ENCODE results near the gene CERS5. TPM values are rescaled to one million over a fixed set of nuclear protein-coding genes. Genes with fewer than 3 reads are reported as not detected.

CERS5 gene
- total RNA-seq, 1 donor from 2014 or later = 48.0 TPM

DNA sequence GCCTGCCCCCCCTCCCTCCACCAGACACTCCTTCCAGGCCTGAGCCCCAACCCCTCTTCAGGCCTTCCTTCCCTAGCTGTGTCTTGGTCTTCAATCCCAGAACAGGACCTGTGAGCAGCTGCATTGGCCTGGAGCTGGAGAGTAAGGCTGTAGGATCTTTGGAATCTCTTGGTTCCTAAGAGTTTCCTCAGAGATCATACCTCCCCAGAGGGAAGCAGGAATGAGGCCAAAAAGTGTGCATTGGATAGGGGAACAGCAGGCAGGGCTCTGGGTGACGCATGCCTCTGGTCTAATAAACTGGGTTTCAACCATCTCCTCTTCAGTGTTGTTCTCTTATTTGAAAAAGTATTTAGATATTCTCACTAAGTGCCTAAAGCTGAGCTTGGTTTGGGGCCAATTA lies 83.9 kb downstream of the CERS5 start:
- no peaks in the 10 kb centered on the region for H3K9me3 ChIP-seq (ENCODE audit: low read depth)
- peaks cover 38% of the 10 kb centered on the region for H3K79me2 ChIP-seq (ENCODE audit: low read depth)
- no peak overlapping the region for H3K9ac ChIP-seq
- no peak overlapping the region for H3K27ac ChIP-seq
- H3K27me3 ChIP-seq = peaks cover 15% of the 10 kb centered on the region
- peaks cover 3% of the 10 kb centered on the region for H3K4me1 ChIP-seq
- H3K36me3 ChIP-seq = peaks cover 5% of the 10 kb centered on the region
- TF ChIP-seq EZH2 (IDR thresholded peaks at IDR 0.05) (no peak), EZH2phosphoT487 (IDR thresholded peaks at IDR 0.05) (no peak)
- TF ChIP-seq, protein P1, sequence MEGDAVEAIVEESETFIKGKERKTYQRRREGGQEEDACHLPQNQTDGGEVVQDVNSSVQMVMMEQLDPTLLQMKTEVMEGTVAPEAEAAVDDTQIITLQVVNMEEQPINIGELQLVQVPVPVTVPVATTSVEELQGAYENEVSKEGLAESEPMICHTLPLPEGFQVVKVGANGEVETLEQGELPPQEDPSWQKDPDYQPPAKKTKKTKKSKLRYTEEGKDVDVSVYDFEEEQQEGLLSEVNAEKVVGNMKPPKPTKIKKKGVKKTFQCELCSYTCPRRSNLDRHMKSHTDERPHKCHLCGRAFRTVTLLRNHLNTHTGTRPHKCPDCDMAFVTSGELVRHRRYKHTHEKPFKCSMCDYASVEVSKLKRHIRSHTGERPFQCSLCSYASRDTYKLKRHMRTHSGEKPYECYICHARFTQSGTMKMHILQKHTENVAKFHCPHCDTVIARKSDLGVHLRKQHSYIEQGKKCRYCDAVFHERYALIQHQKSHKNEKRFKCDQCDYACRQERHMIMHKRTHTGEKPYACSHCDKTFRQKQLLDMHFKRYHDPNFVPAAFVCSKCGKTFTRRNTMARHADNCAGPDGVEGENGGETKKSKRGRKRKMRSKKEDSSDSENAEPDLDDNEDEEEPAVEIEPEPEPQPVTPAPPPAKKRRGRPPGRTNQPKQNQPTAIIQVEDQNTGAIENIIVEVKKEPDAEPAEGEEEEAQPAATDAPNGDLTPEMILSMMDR (IDR thresholded peaks at IDR 0.05) = no peak
- H3K9me3 Mint-ChIP-seq = no peaks in the 10 kb centered on the region
- DNase-seq (ENCODE audit: low spot score) = no peak
- H2AFZ ChIP-seq (replicated peaks) = no peak overlapping the region
- H3K4me1 Mint-ChIP-seq = peaks cover 21% of the 10 kb centered on the region
- H3K27me3 Mint-ChIP-seq (ENCODE audit: insufficient read depth, low read depth) = peaks cover 4% of the 10 kb centered on the region
- H3K4me3 ChIP-seq = no peak overlapping the region
- peak overlapping the region; percentile 76 for H3K4me3 Mint-ChIP-seq
- peaks cover 33% of the 10 kb centered on the region for H3F3A ChIP-seq (ENCODE audit: low read depth)
- no peak overlapping the region for H3K4me2 ChIP-seq
- peaks cover 26% of the 10 kb centered on the region for H4K20me1 ChIP-seq (ENCODE audit: low read depth)
- H3K36me3 Mint-ChIP-seq = peaks cover 11% of the 10 kb centered on the region
- peak overlapping the region; percentile 15 for H3K27ac Mint-ChIP-seq

DNA sequence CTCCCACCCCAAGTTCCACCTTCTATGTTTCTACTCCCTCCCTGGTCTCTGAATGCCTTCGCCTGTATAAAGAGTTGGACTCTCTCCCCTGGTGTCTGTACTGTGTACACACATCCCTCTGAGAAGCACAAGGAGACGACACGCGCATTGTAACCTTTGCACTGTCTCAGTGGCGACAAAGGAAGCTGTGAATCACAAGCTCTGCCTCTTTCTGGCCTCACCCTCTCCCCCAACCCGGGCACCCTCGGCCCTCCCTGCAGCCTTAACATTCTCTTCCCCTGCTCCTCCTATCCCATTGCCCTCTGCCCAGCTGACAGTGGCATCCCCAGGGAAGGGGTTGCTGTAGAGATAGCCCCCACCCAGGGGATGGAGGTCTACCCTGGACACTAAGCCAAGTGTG lies 84.5 kb downstream of the CERS5 start:
- no peak overlapping the region for H3K4me2 ChIP-seq
- no peak overlapping the region for H3K27ac ChIP-seq
- Mint-ChIP-seq H3K27ac (peak overlapping the region; percentile 59), H3K27me3 (ENCODE audit: insufficient read depth, low read depth) (peaks cover 2% of the 10 kb centered on the region), H3K9me3 (no peaks in the 10 kb centered on the region), H3K4me1 (peaks cover 21% of the 10 kb centered on the region), H3K36me3 (peaks cover 8% of the 10 kb centered on the region), H3K4me3 (peak overlapping the region; percentile 1)
- peaks cover 3% of the 10 kb centered on the region for H3K4me1 ChIP-seq
- H3K9me3 ChIP-seq (ENCODE audit: low read depth) = no peaks in the 10 kb centered on the region
- no peak for DNase-seq (ENCODE audit: low spot score)
- no peak overlapping the region for H3K4me3 ChIP-seq
- H4K20me1 ChIP-seq (ENCODE audit: low read depth) = peaks cover 21% of the 10 kb centered on the region
- H3K36me3 ChIP-seq = peaks cover 5% of the 10 kb centered on the region
- peaks cover 15% of the 10 kb centered on the region for H3K27me3 ChIP-seq
- peaks cover 26% of the 10 kb centered on the region for H3F3A ChIP-seq (ENCODE audit: low read depth)
- no peak overlapping the region for H3K9ac ChIP-seq
- peaks cover 31% of the 10 kb centered on the region for H3K79me2 ChIP-seq (ENCODE audit: low read depth)
- no peak for TF ChIP-seq EZH2 (IDR thresholded peaks at IDR 0.05)
- no peak for TF ChIP-seq EZH2phosphoT487 (IDR thresholded peaks at IDR 0.05)
- TF ChIP-seq, protein P1 (IDR thresholded peaks at IDR 0.05) = no peak
- no peak overlapping the region for H2AFZ ChIP-seq (replicated peaks)

DNA sequence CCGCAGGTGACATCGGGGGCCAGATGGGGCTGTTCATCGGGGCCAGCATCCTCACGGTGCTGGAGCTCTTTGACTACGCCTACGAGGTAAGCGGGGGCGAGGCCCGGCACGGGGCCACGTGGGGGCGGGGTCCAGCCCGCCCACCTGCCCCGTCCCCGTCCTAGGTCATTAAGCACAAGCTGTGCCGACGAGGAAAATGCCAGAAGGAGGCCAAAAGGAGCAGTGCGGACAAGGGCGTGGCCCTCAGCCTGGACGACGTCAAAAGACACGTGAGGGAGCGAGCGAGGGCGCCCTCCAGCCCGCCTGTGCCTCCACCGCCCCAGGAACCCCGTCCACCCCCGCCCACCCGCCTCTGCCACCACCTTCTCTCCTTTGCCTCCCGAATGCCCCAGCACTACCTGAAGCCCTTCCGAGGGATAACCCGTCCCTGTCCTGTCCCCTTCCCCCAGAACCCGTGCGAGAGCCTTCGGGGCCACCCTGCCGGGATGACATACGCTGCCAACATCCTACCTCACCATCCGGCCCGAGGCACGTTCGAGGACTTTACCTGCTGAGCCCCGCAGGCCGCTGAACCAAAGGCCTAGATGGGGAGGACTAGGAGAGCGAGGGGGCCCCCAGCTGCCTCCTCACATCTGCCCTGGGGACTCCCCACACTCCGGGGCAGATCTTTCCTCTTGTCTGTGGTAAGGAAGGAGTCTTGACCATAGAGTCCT lies 85.9 kb downstream of the CERS5 start:
- H3K4me3 Mint-ChIP-seq = no peak overlapping the region
- peaks cover 5% of the 10 kb centered on the region for H3K27me3 Mint-ChIP-seq (ENCODE audit: insufficient read depth, low read depth)
- Histone ChIP-seq H3F3A (ENCODE audit: low read depth) (peaks cover 13% of the 10 kb centered on the region), H3K4me1 (peaks cover 3% of the 10 kb centered on the region), H3K79me2 (ENCODE audit: low read depth) (peaks cover 17% of the 10 kb centered on the region), H3K9me3 (ENCODE audit: low read depth) (no peaks in the 10 kb centered on the region), H2AFZ (replicated peaks) (no peak overlapping the region), H3K36me3 (no peaks in the 10 kb centered on the region), H3K27me3 (peaks cover 15% of the 10 kb centered on the region), H3K4me2 (no peak overlapping the region), H3K4me3 (no peak overlapping the region), H3K9ac (no peak overlapping the region), H3K27ac (no peak overlapping the region), H4K20me1 (ENCODE audit: low read depth) (peaks cover 9% of the 10 kb centered on the region)
- no peak for TF ChIP-seq EZH2phosphoT487 (IDR thresholded peaks at IDR 0.05)
- TF ChIP-seq, protein P1 (IDR thresholded peaks at IDR 0.05) = no peak
- no peak for TF ChIP-seq EZH2 (IDR thresholded peaks at IDR 0.05)
- H3K9me3 Mint-ChIP-seq = no peaks in the 10 kb centered on the region
- H3K4me1 Mint-ChIP-seq = peaks cover 16% of the 10 kb centered on the region
- H3K27ac Mint-ChIP-seq = peak overlapping the region; percentile 81
- peak; percentile 32 for DNase-seq (ENCODE audit: low spot score)
- H3K36me3 Mint-ChIP-seq = no peaks in the 10 kb centered on the region
